Trophoblast cell (in vitro differentiated cells and primary cell): Measurements from ENCODE around the gene ZNF526. TPM values are rescaled to one million over a fixed set of nuclear protein-coding genes. Genes with fewer than 3 reads are reported as not detected.
A peak's percentile ranks its signal among the peaks of the same experiment; 100 is the strongest.

Source experiments
- DNase-seq, 2 donors: peaks; one replicate each; pipeline ENCODE4 v3.0.0-alpha.2; 2016
- H2AFZ ChIP-seq: 2 replicates; pipeline ENCODE4 v1.6.1; 2013; ENCODE audit warnings: low read length, moderate library complexity, mild to moderate bottlenecking; ENCODE audit not compliant: insufficient read depth, poor library complexity
- H2AK5ac ChIP-seq: 2 replicates; pipeline ENCODE4 v1.6.1; 2013; ENCODE audit warnings: mild to moderate bottlenecking, low read length
- H2BK120ac ChIP-seq: 2 replicates; pipeline ENCODE4 v1.6.1; 2013; ENCODE audit warnings: low read length, mild to moderate bottlenecking, moderate library complexity; ENCODE audit not compliant: insufficient read depth, poor library complexity
- H2BK12ac ChIP-seq: 2 replicates; pipeline ENCODE4 v1.6.1; 2013; ENCODE audit warnings: mild to moderate bottlenecking, low read length, moderate library complexity
- H2BK5ac ChIP-seq: 2 replicates; pipeline ENCODE4 v1.6.1; 2013; ENCODE audit warnings: low read length, low read depth, moderate library complexity, mild to moderate bottlenecking; ENCODE audit not compliant: poor library complexity
- H3K14ac ChIP-seq: 2 replicates; pipeline ENCODE4 v1.6.1; 2013; ENCODE audit warnings: mild to moderate bottlenecking, low read length
- H3K18ac ChIP-seq: 2 replicates; pipeline ENCODE4 v1.6.1; 2013; ENCODE audit warnings: mild to moderate bottlenecking, low read length
- H3K23ac ChIP-seq: 2 replicates; pipeline ENCODE4 v1.6.1; 2013; ENCODE audit warnings: low read length
- H3K27ac ChIP-seq: 2 replicates; pipeline ENCODE4 v1.5.1; 2013; ENCODE audit warnings: low read depth, mild to moderate bottlenecking, inconsistent platforms, low read length, moderate library complexity
- H3K27me3 ChIP-seq: 2 replicates; pipeline ENCODE4 v1.6.1; 2013; ENCODE audit warnings: inconsistent platforms, mild to moderate bottlenecking, low read length, moderate library complexity; ENCODE audit not compliant: insufficient read depth
- H3K36me3 ChIP-seq, 2 experiments: 1 replicate in 1 of 2; 2 replicates in 1 of 2; pipeline ENCODE4 v1.6.1; 2013; ENCODE audit warnings: low read length in 2 of 2, mild to moderate bottlenecking in 2 of 2, moderate library complexity in 1 of 2; ENCODE audit not compliant: insufficient read depth in 2 of 2, control insufficient read depth in 1 of 2
- H3K4ac ChIP-seq: 2 replicates; pipeline ENCODE4 v1.6.1; 2013; ENCODE audit warnings: low read depth, mild to moderate bottlenecking, low read length, moderate library complexity
- H3K4me1 ChIP-seq, 2 experiments: 1 replicate in 1 of 2; 2 replicates in 1 of 2; pipeline ENCODE4 v1.6.1; 2013; ENCODE audit warnings: low read length in 2 of 2, mild to moderate bottlenecking in 2 of 2, moderate library complexity in 1 of 2; ENCODE audit not compliant: insufficient read depth in 2 of 2, control insufficient read depth in 1 of 2
- H3K4me2 ChIP-seq: 2 replicates; pipeline ENCODE4 v1.6.1; 2013; ENCODE audit warnings: inconsistent platforms, mild to moderate bottlenecking, low read length, moderate library complexity
- H3K4me3 ChIP-seq: 2 replicates; pipeline ENCODE4 v1.5.1; 2013; ENCODE audit warnings: mild to moderate bottlenecking, low read depth, low read length, inconsistent platforms
- H3K79me1 ChIP-seq: one replicate; pipeline ENCODE4 v1.6.1; 2013; ENCODE audit warnings: low read length
- H3K79me2 ChIP-seq: 2 replicates; pipeline ENCODE4 v1.6.1; 2013; ENCODE audit warnings: low read length, mild to moderate bottlenecking; ENCODE audit not compliant: control insufficient read depth, insufficient read depth, poor library complexity
- H3K9ac ChIP-seq: 2 replicates; pipeline ENCODE4 v1.6.1; 2013; ENCODE audit warnings: mild to moderate bottlenecking, low read length
- H3K9me3 ChIP-seq: 2 replicates; pipeline ENCODE4 v1.6.1; 2013; ENCODE audit warnings: low read depth, mild to moderate bottlenecking, control low read depth, inconsistent platforms, low read length; ENCODE audit not compliant: insufficient read depth
- H4K12ac ChIP-seq: 2 replicates; pipeline ENCODE4 v1.6.1; 2013; ENCODE audit warnings: low read depth, mild to moderate bottlenecking, low read length, moderate library complexity
- H4K8ac ChIP-seq: 2 replicates; pipeline ENCODE4 v1.6.1; 2013; ENCODE audit warnings: low read depth, mild to moderate bottlenecking, low read length, moderate library complexity
- H4K91ac ChIP-seq: one replicate; pipeline ENCODE4 v1.6.1; 2013; ENCODE audit warnings: low read depth, mild to moderate bottlenecking, low read length, moderate library complexity
- WGBS: extraction: QIAGEN DNeasy Blood & Tissue Kit; methylation state at CpG from one replicate; pipeline ENCODE4 v1.1.7; 2013; ENCODE audit warnings: missing lambda C conversion rate; ENCODE audit not compliant: insufficient read length, insufficient coverage; ENCODE audit errors: extremely low coverage; 5-methylcytosine and 5-hydroxymethylcytosine counted together
- polyA plus RNA-seq: library from polyadenylated mRNA; stranded (reverse); fragments of 200-250 nt; gene quantifications from 2 replicates; pipeline ENCODE4 v1.2.3, GENCODE V29; 2013

ZNF526 gene, protein sequence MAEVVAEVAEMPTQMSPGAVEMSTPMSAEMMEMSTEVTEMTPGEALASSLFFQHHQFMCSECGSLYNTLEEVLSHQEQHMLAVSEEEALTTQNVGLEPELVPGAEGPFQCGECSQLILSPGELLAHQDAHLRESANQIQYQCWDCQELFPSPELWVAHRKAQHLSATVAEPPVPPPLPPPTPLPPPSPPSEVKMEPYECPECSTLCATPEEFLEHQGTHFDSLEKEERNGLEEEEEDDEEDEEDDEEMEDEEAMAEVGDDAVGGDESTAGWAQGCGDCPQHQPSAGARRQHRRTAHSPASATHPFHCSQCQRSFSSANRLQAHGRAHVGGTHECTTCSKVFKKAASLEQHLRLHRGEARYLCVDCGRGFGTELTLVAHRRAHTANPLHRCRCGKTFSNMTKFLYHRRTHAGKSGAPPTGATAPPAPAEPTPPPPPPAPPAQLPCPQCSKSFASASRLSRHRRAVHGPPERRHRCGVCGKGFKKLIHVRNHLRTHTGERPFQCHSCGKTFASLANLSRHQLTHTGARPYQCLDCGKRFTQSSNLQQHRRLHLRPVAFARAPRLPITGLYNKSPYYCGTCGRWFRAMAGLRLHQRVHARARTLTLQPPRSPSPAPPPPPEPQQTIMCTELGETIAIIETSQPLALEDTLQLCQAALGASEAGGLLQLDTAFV
- polyA plus RNA-seq: 6.7 and 6.9 TPM in 2 replicates

DNA sequence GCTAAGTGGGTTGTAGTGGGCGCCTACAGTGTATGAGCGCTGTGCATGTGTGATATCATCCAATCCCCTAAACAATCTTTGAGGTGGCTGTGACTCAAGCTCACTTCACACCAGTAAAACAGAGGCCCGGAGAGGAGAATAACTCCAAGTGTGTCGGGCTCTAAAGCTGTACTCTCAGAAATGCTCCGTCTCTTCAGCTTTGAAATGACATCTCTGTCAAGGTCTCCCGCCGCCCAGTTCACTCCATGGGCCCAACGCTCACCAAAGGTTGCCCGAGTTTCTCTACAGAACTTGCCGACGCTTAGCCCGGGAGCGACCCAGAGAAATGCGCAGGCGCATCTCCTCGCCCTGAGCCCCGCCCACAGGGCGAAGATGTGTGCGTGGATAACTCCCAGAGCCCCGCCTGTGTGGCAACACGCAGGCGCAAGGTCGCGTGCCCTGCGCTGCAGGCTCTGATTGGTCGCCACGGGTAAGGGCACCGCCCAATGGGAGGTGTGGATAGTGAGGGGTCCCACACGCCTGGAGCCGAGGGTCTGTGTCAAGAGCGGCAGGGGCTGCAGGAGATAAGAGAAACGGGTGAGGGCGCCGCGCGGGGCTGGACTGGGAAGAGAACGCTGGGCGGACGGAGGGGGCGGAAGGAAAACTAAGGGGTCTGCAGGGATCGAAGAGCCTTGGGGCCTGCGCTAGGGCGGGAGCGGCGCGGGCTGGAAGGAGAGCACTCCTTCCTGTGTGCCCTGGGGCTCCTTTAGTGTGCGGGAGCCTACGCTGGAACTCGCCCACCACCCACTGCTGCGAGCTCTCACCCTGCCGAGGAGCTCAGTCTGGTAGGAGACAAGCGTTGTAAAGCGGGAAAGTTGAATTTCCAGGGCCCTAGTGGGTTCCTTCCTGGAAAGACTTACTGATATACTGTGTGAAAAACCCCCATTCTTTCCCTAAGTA is at the start of gene ZNF526:
Gene ZNF526 (plus strand): TSS at position 501 of the 939 bp plus-strand sequence. CDS start 4,092 bp downstream, outside the sequence.
- H2AFZ ChIP-seq: peak within 1 kb of the TSS; percentile 85
- H4K91ac ChIP-seq: peak within 1 kb of the TSS; percentile 74
- H3K9me3 ChIP-seq: no peaks in the 10 kb centered on the region
- H3K36me3 ChIP-seq: peaks cover 17 to 18% of the 10 kb centered on the region in 2 experiments
- H3K4me1 ChIP-seq: peaks cover 8 to 19% of the 10 kb centered on the region in 2 experiments
- peak within 1 kb of the TSS; percentile 88 for H4K8ac ChIP-seq
- no peak within 1 kb of the TSS for H2BK12ac ChIP-seq
- peak within 1 kb of the TSS; percentile 98 for H3K4me2 ChIP-seq
- H3K4me3 ChIP-seq: peak within 1 kb of the TSS; percentile 90
- peak within 1 kb of the TSS; percentile 76 for H3K18ac ChIP-seq
- H3K14ac ChIP-seq: peak within 1 kb of the TSS; percentile 81
- H3K27me3 ChIP-seq: no peaks in the 10 kb centered on the region
- H3K79me1 ChIP-seq: peaks cover 20% of the 10 kb centered on the region
- H3K9ac ChIP-seq: peak within 1 kb of the TSS; percentile 88
- H4K12ac ChIP-seq: peak within 1 kb of the TSS; percentile 84
- DNase-seq: peak; percentile 99 to 100
- H3K79me2 ChIP-seq: peaks cover 23% of the 10 kb centered on the region
- peak within 1 kb of the TSS; percentile 78 for H2AK5ac ChIP-seq
- WGBS: no CpG with 5 or more reads among the region's 53 CpGs
- H2BK120ac ChIP-seq: peak within 1 kb of the TSS; percentile 29
- H3K27ac ChIP-seq: peak within 1 kb of the TSS; percentile 83
- peak within 1 kb of the TSS; percentile 71 for H2BK5ac ChIP-seq
- H3K23ac ChIP-seq: no peak within 1 kb of the TSS
- H3K4ac ChIP-seq: peak within 1 kb of the TSS; percentile 94

DNA sequence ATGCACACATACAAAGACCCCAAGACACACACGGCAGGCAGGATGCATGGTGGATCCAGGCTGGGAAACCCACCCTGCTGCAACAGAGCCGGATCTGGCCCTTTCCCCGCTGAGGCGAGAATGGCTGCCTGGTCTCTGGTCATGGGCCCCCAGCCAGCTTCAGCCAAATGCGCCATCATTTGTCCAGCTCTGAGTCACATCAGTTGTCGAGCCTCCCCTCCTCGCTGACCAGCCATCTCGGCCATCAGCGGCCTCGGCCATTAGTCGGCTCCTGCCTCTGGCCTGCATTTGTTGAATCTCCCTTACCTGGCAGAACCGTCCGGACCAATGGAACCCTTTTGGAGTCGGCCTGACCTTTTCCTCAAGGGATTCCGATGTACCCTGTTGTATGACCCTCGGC is 49.4 kb upstream of the ZNF526 start:
- Histone ChIP-seq H3K4me3 (no peak overlapping the region), H2BK12ac (no peak overlapping the region), H4K8ac (no peak overlapping the region), H3K9ac (no peak overlapping the region), H3K36me3 (no peaks in the 10 kb centered on the region), H3K79me2 (no peaks in the 10 kb centered on the region), H3K18ac (no peak overlapping the region), H4K91ac (no peak overlapping the region), H2AK5ac (no peak overlapping the region), H3K14ac (no peak overlapping the region), H2BK120ac (no peak overlapping the region), H3K4me1 (no peaks in the 10 kb centered on the region), H3K23ac (no peak overlapping the region), H4K12ac (no peak overlapping the region), H3K27me3 (peaks cover 11% of the 10 kb centered on the region), H2AFZ (no peak overlapping the region), H3K9me3 (peaks cover 2% of the 10 kb centered on the region), H3K4ac (no peak overlapping the region), H3K27ac (no peak overlapping the region), H2BK5ac (no peak overlapping the region), H3K79me1 (no peaks in the 10 kb centered on the region), H3K4me2 (no peak overlapping the region)
- no CpG with 5 or more reads among the region's 16 CpGs for WGBS
- no peak for DNase-seq

DNA sequence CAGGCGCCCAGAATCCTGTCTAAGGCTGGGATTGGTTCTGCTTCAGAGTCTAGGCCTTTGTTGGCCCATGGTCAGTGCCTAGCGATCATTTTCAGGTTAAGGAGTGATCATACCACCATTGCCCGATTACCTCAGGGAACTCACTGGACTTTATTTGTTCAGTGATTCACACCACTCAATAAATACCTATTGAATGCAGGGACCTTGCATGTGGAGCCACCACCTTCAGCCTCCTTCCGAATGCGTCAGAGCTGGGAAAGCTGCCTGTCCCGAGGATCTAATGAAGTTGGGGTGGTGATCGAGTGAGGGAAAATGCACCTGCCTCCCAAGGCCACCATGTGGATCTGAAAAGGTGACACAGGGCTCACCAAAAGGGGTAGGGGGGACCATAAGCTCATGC is 47.9 kb upstream of the ZNF526 start:
- Histone ChIP-seq H4K8ac (no peak overlapping the region), H3K79me2 (no peaks in the 10 kb centered on the region), H3K4me3 (no peak overlapping the region), H3K9ac (no peak overlapping the region), H4K12ac (no peak overlapping the region), H3K4me1 (no peaks in the 10 kb centered on the region), H2BK12ac (no peak overlapping the region), H3K4me2 (no peak overlapping the region), H2AK5ac (no peak overlapping the region), H2BK120ac (no peak overlapping the region), H4K91ac (no peak overlapping the region), H3K23ac (no peak overlapping the region), H2AFZ (no peak overlapping the region), H3K4ac (no peak overlapping the region), H3K14ac (no peak overlapping the region), H3K9me3 (peaks cover 2% of the 10 kb centered on the region), H3K27me3 (peaks cover 21% of the 10 kb centered on the region), H3K36me3 (no peaks in the 10 kb centered on the region), H3K79me1 (no peaks in the 10 kb centered on the region), H2BK5ac (no peak overlapping the region), H3K18ac (no peak overlapping the region), H3K27ac (no peak overlapping the region)
- no CpG with 5 or more reads among the region's 7 CpGs for WGBS
- no peak for DNase-seq

DNA sequence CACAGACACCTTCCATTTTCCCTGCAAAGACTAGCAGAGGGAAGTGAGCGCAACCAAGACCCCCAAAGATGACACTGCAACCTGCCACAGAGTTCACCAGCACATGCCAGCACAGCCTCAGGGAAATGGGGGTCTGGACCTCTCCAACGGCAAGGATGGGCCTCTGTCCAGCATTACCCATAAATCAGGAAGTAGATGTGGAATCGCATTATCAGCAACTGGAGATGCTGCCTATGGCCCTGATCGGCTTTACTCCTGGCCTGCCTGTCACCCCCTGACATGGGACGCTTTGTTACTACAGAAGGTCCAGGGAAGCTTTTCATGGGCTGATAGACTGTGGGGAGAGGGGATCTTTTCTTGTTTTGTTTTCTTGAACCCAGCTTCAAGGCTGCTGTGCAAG is 46.4 kb upstream of the ZNF526 start:
- no peak overlapping the region for H3K18ac ChIP-seq
- H3K4ac ChIP-seq: no peak overlapping the region
- no peaks in the 10 kb centered on the region for H3K4me1 ChIP-seq
- no peak overlapping the region for H3K4me2 ChIP-seq
- H2AK5ac ChIP-seq: no peak overlapping the region
- WGBS: no CpG with 5 or more reads among the region's 5 CpGs
- no peak overlapping the region for H3K27ac ChIP-seq
- no peak overlapping the region for H4K12ac ChIP-seq
- H3K36me3 ChIP-seq: no peaks in the 10 kb centered on the region
- H3K9me3 ChIP-seq: peaks cover 2% of the 10 kb centered on the region
- no peak overlapping the region for H3K23ac ChIP-seq
- H3K79me1 ChIP-seq: no peaks in the 10 kb centered on the region
- no peak overlapping the region for H2AFZ ChIP-seq
- H4K91ac ChIP-seq: no peak overlapping the region
- no peak overlapping the region for H3K4me3 ChIP-seq
- no peak overlapping the region for H2BK12ac ChIP-seq
- no peak overlapping the region for H3K14ac ChIP-seq
- no peak overlapping the region for H2BK5ac ChIP-seq
- H3K79me2 ChIP-seq: no peaks in the 10 kb centered on the region
- peaks cover 36% of the 10 kb centered on the region for H3K27me3 ChIP-seq
- no peak overlapping the region for H3K9ac ChIP-seq
- H2BK120ac ChIP-seq: no peak overlapping the region
- no peak for DNase-seq
- no peak overlapping the region for H4K8ac ChIP-seq
